HG02870 (cell line): ENCODE data around the gene HOXA9.

Experiments
- ATAC-seq: cut with Tn5 transposase; IDR thresholded peaks from one replicate; pipeline ENCODE4 v1.9.1; 2021; ENCODE audit warnings: mild to moderate bottlenecking, moderate library complexity; ENCODE audit not compliant: unreplicated experiment

Gene HOXA9

GRCh38 chr7:27116031-27116961 is 49.0 kb downstream of the HOXA9 start:
- no peak for ATAC-seq

- no peak for ATAC-seq
Observed at GRCh38 chr7:27115221-27116026, 49.9 kb downstream of the HOXA9 start.

- no peak for ATAC-seq
Observed at GRCh38 chr7:27114881-27115220, 50.5 kb downstream of the HOXA9 start.

GRCh38 chr7:27113991-27114769 is 51.2 kb downstream of the HOXA9 start:
- no peak for ATAC-seq

GRCh38 chr7:27112955-27113949 is 52.1 kb downstream of the HOXA9 start:
- ATAC-seq: no peak
